SH-SY5Y (cell line): ENCODE results near the gene DACH1.

Source experiments
- GATA2 ChIP-seq: IDR thresholded peaks from 2 replicates; pipeline ENCODE4 v1.6.1; 2011; ENCODE audit warnings: mild to moderate bottlenecking, low read depth, low read length
- GATA3 ChIP-seq: IDR thresholded peaks from 2 replicates; pipeline ENCODE4 v1.6.1; 2011; ENCODE audit warnings: low read depth, mild to moderate bottlenecking, low read length, moderate library complexity

DNA sequence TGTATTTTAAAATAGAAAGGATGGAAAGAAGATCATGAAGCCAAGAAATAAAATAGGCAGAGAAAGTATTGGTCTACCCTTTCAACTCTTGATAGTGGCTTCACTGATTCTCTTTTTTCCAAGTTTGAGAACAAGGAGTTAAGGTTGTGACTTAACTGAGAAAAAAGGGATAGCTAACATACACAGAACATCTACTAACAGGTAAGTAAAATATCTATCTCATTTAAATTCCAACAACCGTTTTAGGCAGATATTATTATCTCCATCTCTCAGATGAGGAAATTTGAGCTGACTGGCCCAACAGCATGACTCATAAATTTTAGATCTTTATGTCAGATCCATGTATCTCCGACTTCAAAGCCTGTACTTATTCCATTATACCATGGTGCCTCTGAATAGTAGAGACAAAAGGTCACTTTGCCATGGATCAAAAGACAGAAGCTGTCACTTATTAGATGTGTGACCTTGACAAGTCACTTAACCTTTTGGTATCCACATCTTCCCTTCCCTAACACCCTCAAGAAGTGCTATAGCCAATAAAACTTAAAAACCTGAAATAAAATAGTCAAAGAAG is 152.1 kb downstream of the DACH1 start:
- TF ChIP-seq GATA3 = no peak
- TF ChIP-seq GATA2 = no peak
